DMS 273 treated with DMSO at 0.1 percent for 48 hours (cell line): ENCODE results near the gene ALLC.
"Not testable (repeated sequence)": the region's sequence is repeated elsewhere in the genome, so short reads cannot be mapped to it uniquely, and the experiment has no call there.

Experiments
- DNase-seq: peaks from one replicate; lab custom pipeline; 2025; lab: John Stamatoyannopoulos, UW

Gene ALLC

DNA sequence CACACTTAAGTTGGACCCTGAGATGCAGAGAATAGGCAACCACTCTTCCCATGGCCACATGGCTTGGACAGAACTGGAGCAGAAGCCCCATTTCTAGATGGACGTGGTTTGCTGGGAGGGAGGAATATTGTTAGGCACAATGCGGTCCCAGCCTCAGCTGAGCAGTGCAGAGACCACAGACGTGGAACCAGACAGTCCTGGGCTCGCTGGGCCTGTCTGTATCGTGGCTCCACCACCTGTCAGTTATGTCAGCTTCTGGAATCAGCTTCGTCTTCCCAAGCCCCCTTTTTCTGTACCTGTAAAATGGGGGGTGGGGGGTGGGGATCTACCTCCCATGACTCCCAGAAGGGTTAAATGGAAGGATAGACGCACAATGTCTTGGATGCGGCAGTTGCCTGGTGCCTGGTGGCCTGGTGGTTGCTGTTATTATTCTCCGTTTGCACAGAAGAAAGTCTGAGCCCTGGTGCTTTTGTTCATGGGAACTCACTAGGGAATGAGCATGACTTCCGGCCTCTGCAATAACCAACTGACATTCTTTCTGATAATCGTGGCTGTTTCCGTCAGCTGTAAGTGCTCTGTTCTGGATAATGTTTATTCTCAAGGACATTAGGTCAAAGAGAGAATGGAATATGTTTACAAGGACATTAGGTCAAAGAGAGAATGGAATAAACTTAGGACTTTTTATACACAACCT is 31.7 kb upstream of the ALLC start:
- no peak for DNase-seq

DNA sequence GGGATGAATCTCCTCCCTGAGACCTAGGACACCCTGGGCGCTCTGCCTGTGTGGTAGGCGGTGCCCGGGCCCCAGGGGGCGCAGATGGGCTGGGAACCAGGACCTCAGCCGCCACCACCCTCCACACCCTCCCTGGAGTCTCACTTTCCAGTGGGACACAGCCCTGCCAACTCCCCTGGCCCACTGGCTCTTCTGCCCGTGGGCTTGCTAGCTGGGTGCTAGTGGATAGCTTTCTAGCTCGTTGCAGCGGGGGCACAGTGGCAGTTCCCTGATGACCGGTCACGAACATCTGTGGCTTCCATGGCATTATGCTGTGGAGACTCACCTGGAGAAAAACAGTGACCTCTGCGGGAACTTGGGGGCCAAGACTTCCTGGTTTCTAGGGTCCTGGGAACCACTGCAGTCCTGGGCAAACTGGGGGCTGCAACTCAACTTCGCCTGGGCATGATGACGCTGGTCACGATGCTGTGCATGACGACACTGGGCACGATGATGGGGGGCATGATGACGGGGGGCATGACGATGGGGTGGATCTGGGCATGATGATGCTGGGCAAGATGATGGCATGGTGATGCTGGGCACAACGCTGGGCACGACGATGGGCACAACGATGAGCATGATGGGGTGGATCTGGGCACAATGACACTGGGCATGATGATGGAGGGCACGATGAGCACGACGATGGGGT is 31.0 kb upstream of the ALLC start:
- no peak for DNase-seq

DNA sequence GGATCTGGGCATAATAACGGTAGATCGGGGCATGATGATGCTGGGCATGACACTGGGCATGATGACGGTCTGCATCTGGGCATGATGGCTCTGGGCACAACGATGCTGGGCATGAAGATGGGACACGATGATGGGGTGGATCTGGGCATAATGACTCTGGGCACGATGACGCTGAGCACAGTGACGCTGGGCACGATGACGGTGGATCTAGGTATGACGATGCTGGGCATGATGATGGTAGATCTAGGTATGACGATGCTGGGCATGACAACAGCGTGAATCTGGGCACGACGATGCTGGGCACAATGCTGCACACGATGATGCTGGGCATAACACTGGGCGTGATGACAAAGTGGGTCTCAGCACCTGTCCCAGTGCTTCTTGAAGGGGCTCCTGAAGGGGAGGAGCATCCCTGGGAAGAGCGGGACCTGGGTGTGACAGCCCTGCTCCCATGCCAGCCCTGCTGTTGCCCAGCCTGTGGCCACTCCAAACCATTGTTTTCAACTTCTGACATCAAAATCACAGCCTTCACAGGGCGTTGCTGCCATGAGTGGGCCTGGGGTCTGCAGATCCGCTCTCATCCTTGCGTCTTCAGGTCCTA is 30.4 kb upstream of the ALLC start:
- DNase-seq = no peak

DNA sequence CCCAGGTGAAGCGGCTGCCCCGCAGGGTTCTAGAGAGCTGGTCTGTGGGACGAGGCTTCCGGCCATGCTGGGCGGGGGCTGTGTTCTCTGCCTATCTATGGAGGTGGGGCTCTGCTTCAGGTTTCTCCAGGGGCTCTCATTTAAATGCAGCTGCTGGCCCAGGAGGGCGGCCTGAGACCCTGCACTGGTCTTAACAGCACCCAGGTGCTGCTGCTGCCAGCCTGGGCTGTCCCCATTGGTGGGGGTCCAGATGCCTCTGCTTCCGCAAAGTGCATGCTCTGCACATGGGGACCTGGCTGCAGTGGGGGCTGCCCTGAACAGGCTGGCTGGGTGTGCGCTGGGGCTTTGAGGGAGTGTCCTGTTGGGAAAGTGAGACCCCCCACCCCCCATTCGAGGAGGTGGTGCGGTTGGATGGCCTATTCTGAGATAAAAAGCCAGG is 29.7 kb upstream of the ALLC start:
- DNase-seq = no peak

DNA sequence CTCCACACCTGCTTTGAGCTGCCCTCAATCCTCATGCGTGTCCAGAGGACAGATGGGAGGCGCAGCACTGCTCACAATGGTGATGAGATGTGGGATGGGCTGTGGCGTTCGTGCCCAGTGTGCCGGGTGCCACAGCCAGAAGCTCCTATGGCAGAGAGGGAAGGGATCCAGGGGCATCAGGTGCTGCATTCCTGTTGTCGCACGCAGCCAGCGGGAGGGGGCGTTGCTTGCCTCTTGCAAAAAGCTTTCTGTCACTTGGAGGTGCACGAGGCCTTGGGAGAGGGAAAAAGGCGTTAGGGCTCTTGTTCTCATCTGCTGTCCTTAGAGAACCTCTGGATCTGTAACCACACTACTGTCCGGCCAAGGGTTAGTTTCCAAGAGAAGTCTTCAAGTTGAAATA is 29.2 kb upstream of the ALLC start:
- DNase-seq = no peak

DNA sequence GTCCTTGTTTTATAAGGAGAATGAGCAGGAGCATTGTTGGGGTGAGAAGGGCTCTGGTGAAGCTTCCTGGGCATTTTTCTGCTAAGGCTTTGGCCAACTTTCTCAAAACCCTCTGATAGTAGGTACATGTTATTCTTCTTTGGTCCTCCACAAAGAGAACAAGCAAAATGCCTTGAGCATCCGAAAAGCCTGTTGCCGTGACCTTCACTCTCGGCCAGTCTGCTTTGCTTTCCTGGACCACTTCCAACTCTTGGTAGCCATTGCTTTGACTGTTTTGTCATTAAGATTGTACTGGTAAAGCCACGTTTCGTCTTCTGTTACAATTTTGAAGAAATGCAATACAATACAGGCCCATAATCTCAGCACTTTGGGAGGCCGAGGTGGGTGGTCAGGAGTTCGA is 27.4 kb upstream of the ALLC start:
- no peak for DNase-seq

DNA sequence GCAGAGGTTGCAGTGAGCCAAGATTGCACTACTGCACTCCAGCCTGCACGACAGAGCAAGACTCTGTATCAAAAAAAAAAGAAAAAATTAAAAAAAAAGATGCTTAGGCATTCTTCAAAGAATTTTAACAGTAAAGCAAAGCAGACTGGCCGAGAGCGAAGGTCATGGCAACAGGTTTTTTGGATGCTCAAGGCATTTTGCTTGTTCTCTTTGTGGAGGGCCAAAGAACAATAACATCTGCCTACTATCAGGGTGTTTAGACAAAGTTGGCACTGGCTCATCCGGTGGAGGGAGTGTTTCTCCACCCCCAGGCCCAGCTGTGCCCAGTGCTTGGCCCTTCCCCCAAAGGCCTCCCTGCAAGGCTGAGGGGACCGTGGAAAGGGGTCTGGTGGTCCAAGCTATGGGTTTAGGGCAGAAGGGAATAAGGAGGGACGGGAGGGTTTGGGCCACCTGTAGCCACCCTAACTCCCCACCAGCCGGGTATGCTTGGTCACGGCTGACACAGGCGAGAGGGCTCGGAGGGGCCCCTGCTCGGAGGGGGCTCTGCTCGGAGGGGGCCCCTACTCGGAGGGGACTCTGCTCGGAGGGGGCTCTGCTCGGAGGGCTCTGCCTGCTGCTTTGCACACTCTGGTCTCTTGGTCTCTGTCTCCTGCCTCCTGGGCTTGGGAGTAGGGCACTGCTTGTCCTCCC is 26.7 kb upstream of the ALLC start:
- DNase-seq = no peak

DNA sequence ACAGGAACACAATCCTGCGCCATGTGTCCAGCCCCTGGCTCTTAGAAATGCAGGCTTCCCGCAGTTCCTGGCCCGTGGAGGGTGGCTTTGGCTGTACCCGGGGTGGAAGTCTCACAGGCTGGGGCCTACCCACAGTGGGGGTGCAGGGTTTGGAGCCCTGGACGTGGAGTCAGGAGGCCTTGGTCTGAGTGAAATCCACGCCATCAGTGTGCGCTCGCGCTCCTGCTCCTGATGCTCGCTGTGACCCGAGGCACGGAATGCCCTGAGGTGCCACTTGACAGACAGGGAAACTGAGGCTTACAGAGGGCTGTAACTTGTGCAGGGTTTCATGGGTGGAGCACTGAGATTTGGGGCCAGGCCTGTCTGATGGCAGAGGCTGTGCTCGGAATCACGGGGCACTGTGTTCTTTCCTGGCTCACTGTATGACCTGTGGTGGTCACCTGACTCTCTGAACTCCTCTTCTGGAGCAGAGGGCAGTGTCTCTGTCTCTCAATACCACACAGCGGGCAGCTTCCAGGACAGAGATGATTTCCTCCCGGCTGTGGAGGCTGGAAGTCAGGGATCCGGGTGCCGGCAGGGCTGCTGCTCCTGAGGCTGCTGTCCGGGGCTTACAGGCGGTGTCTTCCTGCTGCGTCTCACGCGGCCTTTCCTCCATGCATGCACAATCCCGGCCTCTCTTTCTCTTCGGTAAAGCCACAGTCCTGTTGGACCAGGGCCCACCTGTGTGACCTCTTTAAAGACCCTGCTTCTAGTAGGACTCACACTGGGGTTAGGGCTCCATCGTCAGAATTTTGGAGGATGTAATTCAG is 25.9 kb upstream of the ALLC start:
- no peak for DNase-seq

DNA sequence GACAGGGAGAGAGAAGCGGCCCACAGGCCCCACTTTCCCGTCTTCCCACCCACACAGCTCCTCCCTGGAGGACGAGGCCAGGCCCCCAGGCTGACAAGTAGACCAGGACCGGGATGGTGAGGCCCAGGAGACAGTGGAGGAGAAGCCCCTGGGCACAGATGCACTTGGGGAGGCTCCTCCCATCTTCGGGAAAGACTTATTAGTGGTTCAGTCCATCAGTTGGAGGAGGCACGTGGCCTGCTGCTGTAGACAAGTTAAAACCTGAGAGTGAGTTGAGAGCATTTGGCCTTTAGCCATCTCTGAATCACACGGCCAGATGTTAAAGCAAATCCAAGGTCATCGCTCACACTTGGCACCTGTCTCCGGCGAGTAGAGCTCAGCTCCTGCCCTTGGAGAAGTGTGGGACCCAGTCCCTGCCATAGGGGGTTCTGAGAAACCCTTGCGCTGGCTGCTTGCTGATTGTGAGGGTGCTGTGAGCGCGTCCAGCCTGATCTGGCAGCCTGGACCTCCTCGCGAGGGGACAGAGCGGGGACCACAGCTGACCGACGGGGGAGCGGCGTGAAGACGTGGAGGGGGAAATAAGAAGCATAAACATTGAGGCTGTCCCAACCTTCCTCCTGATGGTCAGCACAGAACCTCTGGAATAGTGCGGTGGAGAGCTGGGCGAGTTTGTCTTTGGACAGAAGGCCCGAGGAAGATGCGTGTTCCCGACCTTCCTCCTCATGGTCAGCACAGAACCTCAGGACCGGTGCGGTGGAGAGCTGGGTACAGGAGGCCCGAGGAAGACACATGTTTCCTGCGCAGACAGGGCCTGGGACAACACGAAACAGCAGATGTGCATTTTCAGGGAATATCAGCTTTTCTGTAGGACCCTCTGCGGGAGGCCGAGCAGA is 24.7 kb upstream of the ALLC start:
- peak; percentile 93 for DNase-seq

DNA sequence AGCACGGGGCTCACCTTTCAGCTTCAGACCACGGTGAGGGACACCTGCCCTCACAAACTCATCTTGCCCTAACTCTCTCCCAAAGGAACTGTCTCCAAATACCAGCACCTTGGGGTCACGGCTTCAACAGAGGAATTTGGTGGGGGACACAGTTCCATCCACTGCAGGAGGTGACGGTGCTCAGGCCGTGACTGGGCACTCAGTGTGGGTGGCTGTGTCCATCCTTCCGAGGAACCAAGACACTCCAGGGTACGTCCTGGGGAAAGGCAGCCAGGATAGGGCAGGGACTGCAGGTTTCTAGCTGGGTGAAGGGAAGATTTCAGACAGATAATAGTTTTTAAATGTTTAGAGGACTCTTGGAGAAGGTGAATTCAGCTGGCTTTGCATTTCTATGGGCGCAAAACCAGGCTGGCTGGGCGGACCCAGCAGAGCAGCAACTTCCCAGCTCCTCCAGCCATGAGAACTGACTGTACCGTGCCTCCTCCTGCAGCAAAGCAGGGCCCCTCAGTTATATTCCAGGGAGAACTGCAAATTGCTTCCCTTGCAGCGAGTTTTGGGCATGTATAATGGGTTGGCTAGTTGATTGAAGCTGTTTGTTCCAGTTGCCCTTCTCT is 23.9 kb upstream of the ALLC start:
- DNase-seq = peak; percentile 12

DNA sequence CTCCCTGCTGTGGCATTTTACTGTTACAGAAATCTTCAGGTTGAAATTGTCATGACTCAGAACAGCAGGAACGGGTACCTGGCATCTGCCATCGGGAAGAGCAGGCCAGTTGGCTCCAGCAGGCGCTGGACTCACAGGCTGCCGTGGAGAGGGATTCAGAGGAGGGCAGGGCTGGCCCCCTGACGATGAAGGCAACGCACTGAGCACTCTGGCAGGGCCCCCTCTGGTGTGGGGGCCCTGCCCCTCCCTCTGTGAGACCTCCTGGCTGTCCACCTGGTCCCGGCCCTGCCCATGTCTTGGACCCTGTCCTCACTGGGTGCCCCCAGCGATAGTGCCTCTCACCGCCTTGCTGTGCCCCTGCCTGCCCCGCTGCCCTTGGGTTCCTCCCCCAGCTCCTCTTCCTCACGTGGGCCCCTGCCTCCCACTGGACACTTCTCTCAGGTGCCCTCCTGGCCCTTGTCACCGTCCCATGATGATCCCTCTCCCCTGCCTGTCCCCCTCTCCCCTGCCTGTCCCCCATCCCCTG is 23.3 kb upstream of the ALLC start:
- no peak for DNase-seq

DNA sequence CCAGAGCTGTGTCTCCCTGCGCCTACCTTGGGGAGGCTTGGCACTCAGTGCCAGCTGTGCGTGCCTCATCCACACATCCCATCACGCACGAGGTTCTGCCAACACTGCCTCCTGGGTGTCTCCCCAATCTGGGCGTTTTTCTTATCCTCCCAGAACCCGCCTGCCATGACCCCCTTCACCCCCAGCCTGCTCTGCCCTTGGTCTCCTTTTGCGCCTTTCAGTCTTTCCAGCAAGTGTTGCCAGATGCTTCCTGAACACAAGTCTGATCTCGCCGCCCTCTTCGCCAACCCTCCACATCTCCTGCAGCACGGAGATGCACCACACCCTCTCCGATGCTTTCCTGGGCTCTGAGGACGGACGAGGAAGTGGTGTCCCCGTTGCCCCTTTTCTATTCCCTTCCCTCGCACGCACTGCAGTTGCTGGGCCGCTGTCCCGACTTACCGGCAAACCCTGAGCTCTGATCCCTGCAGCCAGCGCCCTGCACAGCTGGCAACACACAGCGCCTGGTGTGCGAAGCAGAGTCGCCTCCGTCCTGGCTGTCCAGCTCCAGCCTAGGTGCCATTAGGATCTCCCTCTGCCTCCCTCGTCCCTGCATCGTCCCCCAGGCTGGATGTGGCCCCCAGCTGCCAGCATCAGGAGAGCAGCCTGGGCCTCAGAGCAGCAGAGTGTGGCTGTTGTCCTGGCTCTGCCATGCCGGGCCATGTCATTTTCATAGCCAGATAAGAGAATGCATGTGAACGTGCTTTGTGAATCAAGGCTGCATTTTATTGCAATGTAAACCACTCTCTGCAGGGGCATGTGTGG is 22.6 kb upstream of the ALLC start:
- no peak for DNase-seq

DNA sequence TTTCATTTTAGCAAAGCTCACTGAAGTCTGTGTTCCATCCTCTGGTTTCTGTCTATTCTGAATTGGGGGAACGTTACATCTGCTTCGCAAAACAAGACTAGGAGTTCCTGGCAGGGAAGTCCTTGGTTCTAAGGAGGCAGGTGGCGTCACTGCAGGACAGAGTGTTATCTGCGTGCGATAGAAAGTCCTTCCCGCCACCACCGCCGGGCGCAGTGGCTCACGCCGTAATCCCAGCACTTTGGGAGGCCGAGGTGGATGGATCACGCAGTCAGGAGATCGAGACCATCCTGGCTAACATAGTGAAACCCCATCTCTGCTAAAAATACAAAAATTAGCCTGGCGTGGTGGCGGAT is 22.0 kb upstream of the ALLC start:
- DNase-seq = not testable (repeated sequence)

DNA sequence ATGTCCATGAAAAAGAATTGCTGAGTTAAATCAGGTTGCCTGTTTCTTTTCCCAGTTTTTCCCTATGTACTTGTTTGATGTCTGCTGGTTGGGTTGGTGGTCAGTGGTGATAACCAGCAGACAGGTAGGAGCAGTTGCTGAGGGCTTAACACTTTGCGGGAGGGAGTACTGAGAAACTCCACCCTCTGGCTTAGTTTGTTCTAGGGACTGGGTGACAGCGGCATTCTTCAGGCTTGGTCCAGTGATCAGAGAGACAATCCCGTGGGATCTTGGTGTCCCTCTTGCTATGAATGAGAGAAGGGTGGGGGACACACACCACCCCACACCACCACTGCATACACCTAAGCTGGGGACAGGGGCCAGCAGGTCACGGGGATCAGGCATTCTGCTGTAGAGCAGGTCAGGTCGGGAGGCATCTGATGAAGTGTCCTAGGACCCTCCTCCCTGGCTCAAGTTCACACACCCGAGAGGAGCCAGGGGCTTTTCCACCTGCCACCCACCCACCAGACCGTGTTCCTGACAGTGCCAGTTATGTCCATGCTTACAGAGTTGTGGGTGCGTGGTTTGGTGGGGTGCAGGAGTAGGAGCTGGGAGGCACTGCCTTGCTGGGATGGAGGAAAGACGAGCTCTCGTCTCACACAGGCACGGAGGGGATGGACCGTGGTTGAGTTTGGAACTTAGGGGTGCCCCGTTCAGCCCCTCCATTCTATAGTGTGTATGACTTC is 21.3 kb upstream of the ALLC start:
- no peak for DNase-seq

DNA sequence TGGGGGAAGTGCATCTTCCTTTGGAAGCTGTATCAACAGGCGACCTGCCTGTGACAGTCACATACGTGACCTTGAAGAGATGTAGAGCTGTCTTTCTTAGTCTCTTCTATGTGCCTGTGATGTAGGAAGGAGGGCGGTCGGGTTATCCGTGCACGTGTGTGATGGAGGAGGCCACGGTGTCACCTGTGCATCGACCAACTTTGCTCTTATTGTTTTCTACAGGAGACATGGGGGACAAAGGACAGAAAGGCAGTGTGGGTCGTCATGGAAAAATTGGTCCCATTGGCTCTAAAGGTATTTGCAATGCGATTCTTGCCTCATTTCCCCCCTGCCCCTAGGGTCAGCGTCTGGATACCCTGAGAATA is 20.7 kb upstream of the ALLC start:
- DNase-seq = no peak

DNA sequence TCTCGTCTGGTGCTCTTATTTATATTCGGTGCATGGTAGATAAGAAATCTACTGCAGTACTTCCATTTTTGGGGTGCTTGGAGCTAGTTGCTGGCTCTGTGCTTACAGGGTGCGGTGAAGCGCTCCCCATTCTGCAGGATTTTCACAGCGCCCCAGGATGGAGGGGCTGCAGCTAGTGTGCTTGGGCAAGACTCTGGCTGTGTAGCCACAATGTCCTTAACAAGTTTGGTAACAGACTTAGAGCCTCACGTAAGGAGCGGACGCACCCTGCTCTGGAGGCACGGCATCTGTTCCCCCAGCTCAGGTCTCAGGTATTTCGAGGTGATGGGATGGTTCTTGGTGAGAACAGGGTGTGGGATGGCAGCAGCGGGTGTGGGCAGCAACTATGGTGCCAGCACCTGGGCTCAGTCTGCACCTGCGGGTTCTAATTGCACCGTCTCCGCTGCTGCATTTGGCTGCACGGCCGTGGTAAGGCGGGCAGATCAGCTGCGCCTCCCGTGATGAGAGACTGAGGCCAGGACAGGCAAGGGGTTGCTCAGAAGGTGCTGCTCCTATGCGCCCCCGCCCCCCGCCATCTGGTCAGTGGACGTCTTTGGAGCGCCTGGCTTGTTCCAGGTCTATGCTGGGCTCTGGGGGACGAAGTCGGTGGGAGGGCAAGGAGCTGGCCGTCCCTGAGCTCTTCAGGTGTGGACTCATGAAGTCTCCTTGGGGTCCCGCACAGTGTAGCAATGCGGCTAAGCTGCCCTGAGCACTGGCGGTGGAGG is 20.1 kb upstream of the ALLC start:
- no peak for DNase-seq

DNA sequence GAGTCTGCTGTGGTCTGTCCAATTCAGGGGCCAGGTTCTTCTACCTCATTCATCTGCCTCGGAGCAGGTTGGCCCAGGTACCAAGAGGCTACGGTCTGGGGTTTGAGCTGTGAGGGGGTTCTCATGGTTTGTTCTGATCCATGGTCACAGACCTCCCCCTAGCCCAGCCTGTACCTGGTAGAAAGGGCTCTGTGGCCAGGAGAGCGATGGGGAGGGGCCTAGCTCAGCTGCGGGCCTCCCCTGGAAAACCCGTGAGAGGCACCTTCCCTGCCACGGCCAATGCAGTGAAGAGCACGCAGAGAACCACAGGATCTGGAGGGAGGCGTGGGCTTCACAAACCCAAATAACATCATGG is 19.6 kb upstream of the ALLC start:
- no peak for DNase-seq

DNA sequence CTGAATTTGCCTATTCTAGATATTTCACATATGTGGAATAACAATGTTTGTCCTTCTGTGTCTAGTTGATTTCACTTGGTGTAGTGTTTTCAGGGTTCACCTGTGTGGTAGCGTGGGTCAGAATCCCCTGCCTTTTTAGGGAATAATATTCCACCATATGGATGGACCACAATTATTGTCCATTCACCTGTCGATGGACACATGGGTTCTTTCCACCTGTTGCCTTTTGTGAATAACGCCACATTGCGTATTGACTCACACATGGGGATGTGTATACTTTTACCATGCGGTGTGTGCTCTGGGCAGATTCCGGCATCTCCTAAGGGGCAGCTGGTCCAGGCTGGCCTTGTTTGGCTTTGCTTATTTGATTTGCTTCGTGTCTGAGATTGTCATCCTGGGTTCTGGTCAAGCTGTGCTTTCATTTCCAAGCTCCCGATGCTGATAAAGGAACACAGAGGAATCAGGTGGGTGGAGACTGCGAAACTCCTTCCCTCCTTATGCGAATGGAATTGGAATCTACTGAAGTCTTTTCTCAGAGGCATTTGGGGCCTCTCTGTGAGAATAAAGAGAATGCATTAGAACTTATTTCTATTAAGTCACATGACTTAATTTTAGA is 18.9 kb upstream of the ALLC start:
- DNase-seq = no peak
